ENCODE measurements around the gene TDRD5.

GRCh38 chr1:179630719-179631118, 39.1 kb downstream of the TDRD5 start:
- no peak for TF ChIP-seq CTCF (IDR thresholded peaks at IDR 0.05)
- no peak for TF ChIP-seq ZFX (IDR thresholded peaks at IDR 0.05; ENCODE audit: borderline replicate concordance)

Measured in 22Rv1 (cell line).